Airway epithelial cell (primary cell): Measurements from ENCODE around the gene GOLGA6L6. TPM values are rescaled to one million over a fixed set of nuclear protein-coding genes. Genes with fewer than 3 reads are reported as not detected.

ENCODE experiments used
- total RNA-seq: library from RNA; depleted of rRNA; stranded (reverse); fragments of >200 nt; gene quantifications from 2 replicates; pipeline ENCODE4 v1.2.3, GENCODE V29; 2015

GOLGA6L6 gene
- total RNA-seq = not detected in 2 replicates

GRCh38 chr15:20541700-20542099 lies at the start of gene GOLGA6L6:
GOLGA6L6 (minus strand) TSS chr15:20541800; CDS start chr15:20541709, 91 bp downstream.

